Measurements from ENCODE around the gene NANOG. TPM values are rescaled to one million over a fixed set of nuclear protein-coding genes. Genes with fewer than 3 reads are reported as not detected.
"Not testable (repeated sequence)": the region's sequence is repeated elsewhere in the genome, so short reads cannot be mapped to it uniquely, and the experiment has no call there.

The NANOG gene
- total RNA-seq, 1 experiment from 2014 or later, result 0.62 TPM

DNA sequence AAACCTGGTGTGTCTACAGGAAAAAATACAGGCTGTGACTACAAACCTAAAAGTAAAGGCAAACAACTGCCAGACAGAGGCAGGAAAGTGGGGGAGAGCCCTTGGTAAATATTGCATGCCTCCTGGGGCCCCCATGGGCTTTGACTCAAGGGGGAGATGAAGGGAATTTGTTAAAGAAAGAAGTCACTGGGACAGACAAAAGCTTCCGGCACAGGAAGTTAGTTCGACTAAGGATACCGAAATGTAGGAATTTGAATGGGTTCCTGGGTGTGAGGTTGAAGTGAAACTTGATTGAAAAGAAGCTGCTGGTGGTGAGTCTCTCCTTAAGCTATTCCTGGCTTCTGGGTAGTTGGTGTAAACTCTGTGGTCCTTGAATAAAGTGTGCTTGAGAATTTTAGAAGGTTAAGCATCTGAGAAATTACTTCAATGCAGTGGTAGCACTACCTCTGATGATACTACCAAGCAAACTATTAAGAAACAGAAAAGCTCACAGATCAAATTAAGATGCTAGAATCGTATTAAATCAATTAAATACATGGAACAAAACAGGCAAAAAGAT is 9.6 kb downstream of the NANOG start:
- ATAC-seq; H3K4me1 ChIP-seq (ENCODE audit: control insufficient read depth, insufficient read depth, low read length); BruUV-seq (replicated peaks); H3K27ac ChIP-seq (ENCODE audit: low read length); CTCF ChIA-PET; H3K27me3 ChIP-seq (ENCODE audit: control insufficient read depth, insufficient read depth, low read length); H3K36me3 ChIP-seq (ENCODE audit: control insufficient read depth, insufficient read depth, low read length); DNase-seq (ENCODE audit: low read depth, low spot score); POLR2A ChIA-PET; in situ Hi-C loops (cut with HindIII; ENCODE audit: low pct_unique_long_range_greater_than_20kb, low sequenced_read_pairs); intact Hi-C loops (cut with micrococcal nuclease; ENCODE audit: unreplicated experiment); H3K9me3 ChIP-seq (ENCODE audit: control insufficient read depth, insufficient read depth, low read depth, low read length); H3K4me3 ChIP-seq (ENCODE audit: low read depth in 2 of 2, low read length in 2 of 2): not testable (repeated sequence)

GRCh38 chr12:7801460-7801859 is 12.3 kb downstream of the NANOG start:
- TF ChIP-seq, protein P1, sequence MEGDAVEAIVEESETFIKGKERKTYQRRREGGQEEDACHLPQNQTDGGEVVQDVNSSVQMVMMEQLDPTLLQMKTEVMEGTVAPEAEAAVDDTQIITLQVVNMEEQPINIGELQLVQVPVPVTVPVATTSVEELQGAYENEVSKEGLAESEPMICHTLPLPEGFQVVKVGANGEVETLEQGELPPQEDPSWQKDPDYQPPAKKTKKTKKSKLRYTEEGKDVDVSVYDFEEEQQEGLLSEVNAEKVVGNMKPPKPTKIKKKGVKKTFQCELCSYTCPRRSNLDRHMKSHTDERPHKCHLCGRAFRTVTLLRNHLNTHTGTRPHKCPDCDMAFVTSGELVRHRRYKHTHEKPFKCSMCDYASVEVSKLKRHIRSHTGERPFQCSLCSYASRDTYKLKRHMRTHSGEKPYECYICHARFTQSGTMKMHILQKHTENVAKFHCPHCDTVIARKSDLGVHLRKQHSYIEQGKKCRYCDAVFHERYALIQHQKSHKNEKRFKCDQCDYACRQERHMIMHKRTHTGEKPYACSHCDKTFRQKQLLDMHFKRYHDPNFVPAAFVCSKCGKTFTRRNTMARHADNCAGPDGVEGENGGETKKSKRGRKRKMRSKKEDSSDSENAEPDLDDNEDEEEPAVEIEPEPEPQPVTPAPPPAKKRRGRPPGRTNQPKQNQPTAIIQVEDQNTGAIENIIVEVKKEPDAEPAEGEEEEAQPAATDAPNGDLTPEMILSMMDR (IDR thresholded peaks at IDR 0.05), result no peak
- TF ChIP-seq, protein P2, sequence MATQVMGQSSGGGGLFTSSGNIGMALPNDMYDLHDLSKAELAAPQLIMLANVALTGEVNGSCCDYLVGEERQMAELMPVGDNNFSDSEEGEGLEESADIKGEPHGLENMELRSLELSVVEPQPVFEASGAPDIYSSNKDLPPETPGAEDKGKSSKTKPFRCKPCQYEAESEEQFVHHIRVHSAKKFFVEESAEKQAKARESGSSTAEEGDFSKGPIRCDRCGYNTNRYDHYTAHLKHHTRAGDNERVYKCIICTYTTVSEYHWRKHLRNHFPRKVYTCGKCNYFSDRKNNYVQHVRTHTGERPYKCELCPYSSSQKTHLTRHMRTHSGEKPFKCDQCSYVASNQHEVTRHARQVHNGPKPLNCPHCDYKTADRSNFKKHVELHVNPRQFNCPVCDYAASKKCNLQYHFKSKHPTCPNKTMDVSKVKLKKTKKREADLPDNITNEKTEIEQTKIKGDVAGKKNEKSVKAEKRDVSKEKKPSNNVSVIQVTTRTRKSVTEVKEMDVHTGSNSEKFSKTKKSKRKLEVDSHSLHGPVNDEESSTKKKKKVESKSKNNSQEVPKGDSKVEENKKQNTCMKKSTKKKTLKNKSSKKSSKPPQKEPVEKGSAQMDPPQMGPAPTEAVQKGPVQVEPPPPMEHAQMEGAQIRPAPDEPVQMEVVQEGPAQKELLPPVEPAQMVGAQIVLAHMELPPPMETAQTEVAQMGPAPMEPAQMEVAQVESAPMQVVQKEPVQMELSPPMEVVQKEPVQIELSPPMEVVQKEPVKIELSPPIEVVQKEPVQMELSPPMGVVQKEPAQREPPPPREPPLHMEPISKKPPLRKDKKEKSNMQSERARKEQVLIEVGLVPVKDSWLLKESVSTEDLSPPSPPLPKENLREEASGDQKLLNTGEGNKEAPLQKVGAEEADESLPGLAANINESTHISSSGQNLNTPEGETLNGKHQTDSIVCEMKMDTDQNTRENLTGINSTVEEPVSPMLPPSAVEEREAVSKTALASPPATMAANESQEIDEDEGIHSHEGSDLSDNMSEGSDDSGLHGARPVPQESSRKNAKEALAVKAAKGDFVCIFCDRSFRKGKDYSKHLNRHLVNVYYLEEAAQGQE (IDR thresholded peaks at IDR 0.05; ENCODE audit: insufficient read depth in 1 of 2, low read depth in 2 of 2, low read length in 1 of 2), result no peak
- TF ChIP-seq SIN3A (IDR thresholded peaks at IDR 0.05; ENCODE audit: borderline replicate concordance, insufficient read depth, low read depth, low read length), result no peak
- ChIA-PET POLR2A (interaction anchor here (0.6 kb wide), 1 partner anchor 33 kb away, joined by 24 read pairs; no protein-coding TSS in a partner anchor), CTCF (no interaction called here)
- H3K27ac ChIP-seq (ENCODE audit: low read length), result no peak overlapping the region
- no TSS peak for BruUV-seq (replicated peaks)
- DNase-seq (ENCODE audit: low read depth, low spot score) (no peak), ATAC-seq (no peak)
- no peaks in the 10 kb centered on the region for H3K27me3 ChIP-seq (ENCODE audit: control insufficient read depth, insufficient read depth, low read length)
- intact Hi-C loops (cut with micrococcal nuclease; ENCODE audit: unreplicated experiment) (loop anchor here (10.0 kb wide), 1 partner anchor 157 kb away; no protein-coding TSS in a partner anchor), in situ Hi-C loops (cut with HindIII; ENCODE audit: low pct_unique_long_range_greater_than_20kb, low sequenced_read_pairs) (no loop called here)
- no peak overlapping the region for H3K4me3 ChIP-seq (ENCODE audit: low read depth in 2 of 2, low read length in 2 of 2)
- no peaks in the 10 kb centered on the region for H3K4me1 ChIP-seq (ENCODE audit: control insufficient read depth, insufficient read depth, low read length)
- no peaks in the 10 kb centered on the region for H3K9me3 ChIP-seq (ENCODE audit: control insufficient read depth, insufficient read depth, low read depth, low read length)
- H3K36me3 ChIP-seq (ENCODE audit: control insufficient read depth, insufficient read depth, low read length), result no peaks in the 10 kb centered on the region

DNA sequence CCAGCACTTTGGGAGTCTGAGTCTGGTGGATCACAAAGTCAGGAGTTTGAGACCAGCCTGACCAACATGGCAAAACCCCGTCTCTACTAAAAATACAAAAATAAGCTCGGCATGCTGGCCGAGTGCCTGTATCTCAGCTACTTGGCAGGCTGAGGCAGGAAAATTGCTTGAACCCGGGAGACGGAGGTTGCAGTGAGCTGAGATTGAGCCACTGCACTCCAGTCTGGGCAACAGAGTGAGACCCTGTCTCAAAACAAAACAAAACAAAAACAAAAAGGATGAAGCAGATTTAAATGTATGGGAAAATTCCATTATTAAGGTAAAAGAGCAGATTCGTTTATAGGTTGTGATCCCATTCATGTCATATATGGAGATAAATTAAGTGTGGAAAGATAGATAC is 17.1 kb downstream of the NANOG start:
- CTCF ChIA-PET, result interaction anchor here (0.6 to 1.0 kb wide), 2 partner anchors 130 to 169 kb away, joined by 3 read pairs; no protein-coding TSS in a partner anchor
- H3K9me3 ChIP-seq (ENCODE audit: control insufficient read depth, insufficient read depth, low read depth, low read length), result not testable (repeated sequence)

More for the DNA sequence above, 17.1 kb downstream of the NANOG start:
- ATAC-seq; H3K36me3 ChIP-seq (ENCODE audit: control insufficient read depth, insufficient read depth, low read length); BruUV-seq (replicated peaks); H3K27me3 ChIP-seq (ENCODE audit: control insufficient read depth, insufficient read depth, low read length); DNase-seq (ENCODE audit: low read depth, low spot score); H3K27ac ChIP-seq (ENCODE audit: low read length); H3K4me1 ChIP-seq (ENCODE audit: control insufficient read depth, insufficient read depth, low read length); POLR2A ChIA-PET; in situ Hi-C loops (cut with HindIII; ENCODE audit: low pct_unique_long_range_greater_than_20kb, low sequenced_read_pairs); H3K4me3 ChIP-seq (ENCODE audit: low read depth in 2 of 2, low read length in 2 of 2): not testable (repeated sequence)
- intact Hi-C loops (cut with micrococcal nuclease; ENCODE audit: unreplicated experiment), result loop anchor here (2.0 to 10.0 kb wide), 2 partner anchors 130 to 162 kb away; no protein-coding TSS in a partner anchor
